NCI-H2029 (cell line): ENCODE measurements around the gene TMC1.
A peak's percentile ranks its signal among the peaks of the same experiment; 100 is the strongest.
"Not testable (repeated sequence)": the region's sequence is repeated elsewhere in the genome, so short reads cannot be mapped to it uniquely, and the experiment has no call there.

Experiments
- DNase-seq: peaks from one replicate; lab custom pipeline; 2025; lab: John Stamatoyannopoulos, UW

Gene TMC1

DNA sequence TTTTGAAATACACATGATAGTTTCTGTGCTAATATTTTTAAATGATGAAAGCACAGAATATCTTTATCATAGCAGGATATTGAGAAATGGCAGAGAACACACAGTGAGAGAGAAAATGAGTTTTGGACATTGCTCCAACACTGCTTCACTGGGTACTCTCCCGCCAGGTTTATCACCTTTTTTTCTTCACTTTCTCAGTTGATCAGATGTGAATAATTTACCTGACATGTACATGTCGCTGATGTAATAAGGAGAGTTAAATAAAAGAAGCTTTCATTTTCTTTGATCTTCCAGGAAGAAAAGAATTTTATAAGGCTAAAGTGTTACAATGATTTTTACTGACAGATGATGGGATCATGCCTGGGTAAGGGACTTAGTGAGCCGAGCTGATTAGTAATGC is 297.0 kb downstream of the TMC1 start:
- no peak for DNase-seq

DNA sequence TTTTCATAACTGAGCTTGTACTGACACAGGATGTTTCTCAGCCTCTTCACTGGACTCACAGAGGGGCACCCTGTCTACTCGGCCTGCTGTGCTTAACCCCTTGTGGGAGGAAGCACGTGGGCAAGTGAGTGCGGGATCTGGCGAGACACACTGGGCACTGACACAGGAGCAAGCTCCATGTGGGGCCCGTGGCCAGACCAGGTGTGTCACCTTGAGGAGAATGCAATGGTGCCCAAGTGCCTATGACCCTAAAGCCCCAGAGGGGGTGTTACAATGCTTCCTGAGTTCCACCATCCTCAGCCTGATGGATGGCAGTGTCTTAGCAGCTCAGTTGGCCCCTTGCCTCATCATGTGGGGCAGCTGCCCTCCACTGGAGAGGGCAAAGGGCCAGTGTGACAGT is 302.6 kb downstream of the TMC1 start:
- no peak for DNase-seq

DNA sequence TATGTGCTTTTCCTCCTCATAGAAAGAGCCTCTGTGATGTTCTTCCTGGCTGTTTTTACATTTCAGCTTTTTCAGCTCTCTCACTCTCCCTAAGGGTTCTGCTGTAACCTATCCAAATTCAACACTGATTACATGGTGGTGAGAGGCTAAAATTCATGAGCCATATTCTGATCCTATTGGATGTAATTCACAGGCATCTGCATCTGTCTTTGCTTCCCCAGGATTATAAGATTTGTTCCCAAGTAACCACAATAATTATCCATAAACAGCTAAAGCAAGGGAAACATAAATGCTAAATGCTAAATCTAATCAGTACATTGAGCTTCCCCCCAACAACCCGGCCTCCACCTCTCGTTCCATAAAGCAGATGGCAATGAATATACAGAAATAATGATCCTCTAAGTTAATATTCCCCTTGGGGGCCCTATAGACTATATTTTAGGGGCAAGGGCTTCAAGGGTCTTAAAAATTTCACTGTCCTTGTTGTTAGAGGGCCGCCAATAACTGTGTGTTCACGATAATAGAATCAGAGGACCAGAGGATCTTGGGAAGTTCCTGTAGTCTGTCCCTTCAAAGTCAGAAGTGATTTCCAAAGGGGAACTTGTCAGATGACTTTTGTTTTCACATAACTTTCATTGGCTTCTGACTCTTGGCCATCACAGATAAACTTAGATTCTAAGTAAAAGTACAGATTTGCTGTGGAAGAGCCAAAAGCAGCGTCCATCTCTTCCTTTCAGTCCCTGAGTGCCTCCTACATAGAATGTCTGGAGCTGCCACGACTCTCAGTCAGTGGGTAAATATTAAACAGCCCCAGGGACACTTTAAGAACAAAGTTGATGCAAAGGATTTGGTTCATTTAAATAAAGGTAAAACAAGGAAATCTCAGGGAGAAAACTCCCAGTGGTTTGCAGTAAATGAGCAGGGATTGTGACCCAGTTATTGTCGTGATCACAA is 305.9 kb downstream of the TMC1 start:
- no peak for DNase-seq

DNA sequence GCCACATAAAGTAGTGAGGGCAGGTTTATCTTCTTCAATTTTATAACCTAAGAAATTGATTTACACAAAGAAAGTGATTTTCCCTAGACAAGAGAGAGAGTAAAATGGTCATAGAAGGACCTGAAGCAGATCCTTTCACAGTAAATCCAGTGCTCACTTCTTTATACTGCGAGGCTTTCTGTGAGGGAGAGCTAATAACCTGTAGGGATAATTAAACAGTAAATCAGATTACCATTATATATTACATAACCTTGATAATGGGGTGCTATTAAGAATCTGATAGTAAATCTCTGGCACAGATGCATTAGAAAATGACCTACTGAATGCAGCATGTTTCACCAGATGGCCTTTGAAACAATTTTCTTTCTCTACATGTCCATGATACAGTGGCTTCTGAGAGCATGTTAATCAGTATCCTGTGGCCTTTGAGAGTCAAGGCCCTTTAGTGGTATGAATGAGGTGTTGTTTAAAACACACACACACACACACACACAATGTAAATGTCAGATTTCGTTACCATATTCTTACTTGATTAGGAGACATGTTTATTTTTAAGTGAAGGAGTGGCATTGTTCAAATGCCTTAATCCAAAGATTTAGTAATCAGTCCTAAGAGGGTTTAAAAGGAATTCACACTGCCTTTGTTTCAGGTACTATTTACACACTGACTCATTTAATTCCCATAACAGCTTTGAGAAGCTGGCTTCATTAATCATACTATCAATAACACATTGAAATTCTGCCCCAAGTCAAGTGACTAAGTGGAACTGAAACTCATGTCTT is 306.7 kb downstream of the TMC1 start:
- DNase-seq: no peak

DNA sequence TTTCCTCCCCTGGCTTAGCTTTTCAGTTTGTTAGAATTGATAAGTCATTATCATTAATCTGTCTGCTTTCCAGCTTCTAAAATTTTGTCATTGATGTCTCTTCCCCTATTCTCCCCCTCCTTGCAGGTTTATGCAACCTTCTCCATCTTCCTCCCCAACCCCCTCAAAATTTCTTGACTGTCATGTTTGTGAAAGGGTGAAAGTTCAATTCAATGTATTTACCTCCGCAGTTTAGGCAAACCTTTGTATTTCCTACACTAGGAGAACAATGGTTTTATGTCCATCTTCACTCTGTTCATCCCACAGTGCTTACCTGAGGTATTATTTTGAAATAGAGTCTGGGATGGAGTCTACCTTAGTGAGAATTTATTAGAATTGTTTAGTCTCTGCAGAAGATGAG is 313.6 kb downstream of the TMC1 start:
- no peak for DNase-seq

DNA sequence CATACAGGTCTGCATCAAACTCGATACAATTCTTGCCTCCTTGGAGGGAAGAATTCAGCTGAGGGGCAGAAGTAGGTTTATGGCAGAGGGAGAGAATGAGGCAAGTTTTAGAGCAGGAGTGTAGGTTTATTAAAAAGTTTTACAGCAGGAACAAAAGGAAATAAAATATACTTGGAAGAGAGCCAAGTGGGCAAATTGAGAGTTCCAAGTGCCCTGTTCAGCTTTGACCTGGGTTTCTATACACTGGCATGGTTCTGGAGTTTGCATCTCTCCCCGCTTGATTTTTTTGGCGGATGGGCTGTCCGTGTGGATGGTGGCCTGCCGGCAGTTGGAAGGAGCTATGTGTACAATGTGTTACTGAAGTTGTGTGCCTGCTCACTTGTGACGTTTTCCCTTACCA is 315.4 kb downstream of the TMC1 start:
- DNase-seq: no peak

DNA sequence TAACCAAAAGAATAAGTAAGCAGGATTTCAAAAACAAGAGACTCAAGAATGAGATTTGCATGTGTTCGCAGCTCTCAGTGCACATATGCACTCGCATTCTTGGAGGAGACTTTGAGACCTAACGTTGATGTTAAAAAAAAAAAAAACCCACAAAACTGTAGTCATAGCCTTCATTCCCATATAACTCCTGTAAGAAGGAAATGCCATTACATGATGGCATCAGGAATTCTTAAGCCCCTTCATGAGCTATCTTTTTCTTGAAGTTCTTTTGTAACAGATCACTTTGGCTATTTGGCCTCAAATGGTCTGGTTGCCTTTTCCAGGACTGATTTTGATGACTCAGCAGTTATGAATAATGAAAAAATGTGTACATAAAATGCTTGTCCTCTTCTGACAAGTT is 317.7 kb downstream of the TMC1 start:
- no peak for DNase-seq

DNA sequence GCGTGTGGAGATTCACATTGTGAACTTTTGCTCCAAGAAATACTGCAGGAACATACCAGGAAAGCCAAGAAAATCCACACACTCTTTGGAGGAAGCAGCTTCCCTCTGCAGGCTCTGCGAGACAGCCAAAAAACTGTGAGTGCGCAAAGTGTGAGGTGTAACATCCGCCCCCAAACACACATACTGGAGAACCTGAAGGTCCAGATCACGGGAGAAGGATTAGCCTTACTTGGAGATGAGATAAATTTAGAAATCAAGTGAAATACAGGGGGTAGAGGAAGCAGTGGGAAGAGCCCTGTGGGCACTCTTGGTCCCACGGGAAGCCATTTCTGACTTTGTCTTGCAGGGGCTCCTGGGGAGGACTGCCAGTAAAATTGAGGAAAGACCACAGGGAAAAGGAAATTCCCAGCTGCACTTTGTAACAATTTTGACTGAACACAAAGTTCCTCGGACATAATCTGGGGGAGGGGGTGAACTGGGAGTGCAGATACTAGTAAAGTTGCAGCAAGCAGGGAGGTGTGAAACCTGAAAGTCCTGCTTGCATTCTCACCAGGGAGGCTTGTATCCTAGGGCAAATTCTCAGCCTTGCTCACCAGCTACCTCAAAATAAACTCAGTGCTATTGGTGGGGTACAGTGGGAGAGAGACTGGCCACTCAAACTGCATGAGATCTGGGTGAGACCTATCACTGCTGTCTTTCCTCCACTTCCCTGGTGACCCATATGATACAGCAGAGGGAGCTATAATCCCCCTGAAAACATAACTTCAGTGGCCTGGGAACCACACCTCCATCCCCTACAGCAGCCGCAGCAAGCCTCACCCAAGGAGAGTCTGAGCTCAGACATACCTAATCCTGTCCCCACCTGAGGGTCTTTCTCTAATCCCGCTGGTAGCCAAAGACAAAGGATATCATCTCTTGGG is 322.4 kb downstream of the TMC1 start:
- no peak for DNase-seq

DNA sequence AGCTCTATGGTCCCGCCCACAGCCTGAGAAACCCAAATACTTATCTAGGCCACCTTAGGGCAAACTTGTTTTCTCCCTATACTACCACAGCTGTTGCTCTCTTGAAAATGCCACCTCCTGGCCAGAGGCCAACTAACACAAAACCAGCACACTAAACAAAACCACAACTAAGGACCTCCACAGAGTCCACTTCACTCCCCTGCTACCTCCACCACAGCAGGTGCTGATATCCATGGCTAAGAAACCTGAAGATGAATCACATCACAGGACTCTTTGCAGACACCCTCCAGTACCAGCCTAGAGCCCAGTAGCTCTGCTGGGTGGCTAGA is 323.0 kb downstream of the TMC1 start:
- DNase-seq: peak; percentile 16

DNA sequence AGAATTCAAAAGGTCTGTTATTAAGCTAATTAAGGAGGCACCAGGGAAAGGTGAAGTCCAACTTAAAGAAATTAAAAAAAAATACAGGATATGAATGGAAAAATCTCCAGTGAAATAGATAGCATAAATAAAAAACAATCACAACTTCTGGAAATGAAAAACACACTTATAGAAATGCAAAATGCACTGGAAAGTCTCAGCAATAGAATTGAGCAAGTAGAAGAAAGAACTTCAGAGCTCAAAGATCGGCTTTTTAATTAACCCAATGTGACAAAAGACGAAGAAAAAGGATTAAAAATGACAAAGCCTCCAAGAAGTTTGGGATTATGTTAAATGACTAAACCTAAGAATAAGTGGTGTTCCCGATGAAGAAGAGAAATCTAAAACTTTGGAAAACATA is 323.6 kb downstream of the TMC1 start:
- DNase-seq: not testable (repeated sequence)

DNA sequence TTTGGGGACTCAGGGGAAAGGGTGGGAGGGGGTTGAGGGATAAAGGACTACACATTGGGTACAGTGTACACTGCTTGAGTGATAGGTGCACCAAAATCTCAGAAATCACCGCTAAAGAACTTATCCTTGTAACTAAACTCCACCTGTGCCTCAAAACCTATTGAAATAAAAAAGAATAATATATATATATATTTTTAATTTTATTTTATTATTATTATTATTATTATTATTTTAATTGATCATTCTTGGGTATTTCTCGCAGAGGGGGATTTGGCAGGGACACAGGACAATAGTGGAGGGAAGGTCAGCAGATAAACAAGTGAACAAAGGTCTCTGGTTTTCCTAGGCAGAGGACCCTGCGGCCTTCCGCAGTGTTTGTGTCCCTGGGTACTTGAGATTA is 328.8 kb downstream of the TMC1 start:
- not testable (repeated sequence) for DNase-seq

DNA sequence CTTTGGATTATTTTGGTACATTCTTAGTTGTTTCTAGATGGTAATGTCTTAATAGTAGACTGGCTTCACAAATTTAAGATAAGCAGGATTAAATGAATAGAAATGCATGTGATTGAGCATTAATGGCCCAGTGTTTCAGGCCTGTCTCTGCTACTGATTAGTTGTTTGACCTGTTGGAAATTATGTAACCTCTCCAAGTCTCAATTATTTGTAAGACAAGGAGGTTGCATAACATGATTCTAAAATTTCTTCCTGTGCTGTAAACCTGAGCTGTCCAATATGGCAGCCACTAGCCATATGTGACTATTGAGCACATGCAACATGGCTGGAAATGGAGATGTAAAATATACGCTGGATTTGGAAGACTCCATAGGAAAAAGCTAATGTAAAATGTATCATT is 333.9 kb downstream of the TMC1 start:
- no peak for DNase-seq

DNA sequence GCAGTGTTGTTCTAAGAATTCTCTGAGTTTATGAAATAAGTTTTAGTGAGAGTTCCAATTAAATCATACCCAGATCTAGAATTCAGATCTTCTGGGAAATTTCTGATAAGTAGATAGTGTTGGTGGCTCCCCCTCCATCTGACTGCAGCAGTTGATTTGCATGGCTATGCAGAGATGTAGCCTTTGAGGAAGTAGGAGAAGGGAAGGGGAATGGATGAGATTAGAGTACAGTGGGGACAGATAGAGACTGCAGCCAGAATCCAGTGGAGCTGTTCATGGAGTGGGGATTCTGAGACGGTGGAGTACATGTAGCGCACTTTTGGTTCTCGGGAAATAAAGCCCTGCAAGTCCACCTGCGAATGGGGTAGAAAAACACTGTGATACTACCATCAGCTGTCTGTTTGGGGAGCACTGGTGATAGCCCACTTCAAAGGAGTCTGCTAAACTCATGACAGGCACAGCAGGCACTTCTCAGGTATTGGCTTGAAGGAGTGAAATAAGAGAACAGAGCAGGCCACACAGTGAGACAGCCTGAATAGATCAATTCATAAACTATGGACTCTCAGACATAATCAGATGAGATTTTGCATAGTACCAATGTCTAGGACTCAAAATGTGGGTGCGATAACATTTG is 334.6 kb downstream of the TMC1 start:
- DNase-seq: no peak

DNA sequence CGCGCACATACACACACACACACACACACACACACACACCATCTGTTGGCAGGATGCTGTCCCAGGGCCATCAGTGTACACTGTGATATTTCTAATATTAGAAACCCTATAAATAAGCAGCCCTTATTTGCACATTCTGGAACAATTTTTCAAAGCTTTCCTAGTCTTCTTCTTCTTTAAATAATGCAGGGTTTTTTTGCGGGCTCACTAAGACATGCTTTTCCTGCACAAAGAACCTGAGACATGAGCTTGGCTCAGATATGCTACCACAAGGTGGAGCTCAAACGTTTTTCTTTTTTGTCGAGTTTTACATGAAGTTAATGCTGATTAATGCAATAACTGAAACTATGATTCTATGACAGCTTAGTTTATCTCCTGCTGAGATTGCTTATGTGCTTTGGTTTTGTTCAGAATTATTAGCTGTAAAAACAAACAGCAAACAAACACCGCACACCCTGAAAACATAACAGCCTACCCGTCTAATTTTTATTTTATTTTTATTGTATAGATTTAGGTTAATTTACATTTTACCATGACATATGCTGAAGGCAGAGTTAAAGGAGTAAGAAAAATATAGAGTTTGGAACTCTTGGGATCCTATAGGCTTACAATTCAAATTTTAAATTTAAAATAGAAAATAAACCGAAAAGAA is 335.7 kb downstream of the TMC1 start:
- DNase-seq: peak; percentile 26

DNA sequence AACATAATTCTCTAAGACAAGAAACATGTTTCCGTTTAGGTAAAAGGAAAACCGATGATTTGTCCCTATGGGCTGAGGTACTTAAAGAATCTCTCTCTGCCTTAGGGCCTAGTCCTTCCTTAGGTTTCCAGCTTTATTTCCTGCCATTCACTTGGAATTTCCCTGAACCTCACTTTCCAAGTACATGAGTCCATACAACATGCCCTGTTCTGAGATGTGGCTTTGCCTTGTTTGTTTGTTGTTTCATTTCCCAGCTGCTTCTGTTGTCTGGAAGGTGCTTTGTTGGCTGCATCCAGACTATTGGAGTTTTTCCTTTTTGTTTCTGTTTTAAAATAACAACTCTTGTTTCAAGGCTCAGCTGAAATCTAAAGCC is 336.2 kb downstream of the TMC1 start:
- DNase-seq: no peak

DNA sequence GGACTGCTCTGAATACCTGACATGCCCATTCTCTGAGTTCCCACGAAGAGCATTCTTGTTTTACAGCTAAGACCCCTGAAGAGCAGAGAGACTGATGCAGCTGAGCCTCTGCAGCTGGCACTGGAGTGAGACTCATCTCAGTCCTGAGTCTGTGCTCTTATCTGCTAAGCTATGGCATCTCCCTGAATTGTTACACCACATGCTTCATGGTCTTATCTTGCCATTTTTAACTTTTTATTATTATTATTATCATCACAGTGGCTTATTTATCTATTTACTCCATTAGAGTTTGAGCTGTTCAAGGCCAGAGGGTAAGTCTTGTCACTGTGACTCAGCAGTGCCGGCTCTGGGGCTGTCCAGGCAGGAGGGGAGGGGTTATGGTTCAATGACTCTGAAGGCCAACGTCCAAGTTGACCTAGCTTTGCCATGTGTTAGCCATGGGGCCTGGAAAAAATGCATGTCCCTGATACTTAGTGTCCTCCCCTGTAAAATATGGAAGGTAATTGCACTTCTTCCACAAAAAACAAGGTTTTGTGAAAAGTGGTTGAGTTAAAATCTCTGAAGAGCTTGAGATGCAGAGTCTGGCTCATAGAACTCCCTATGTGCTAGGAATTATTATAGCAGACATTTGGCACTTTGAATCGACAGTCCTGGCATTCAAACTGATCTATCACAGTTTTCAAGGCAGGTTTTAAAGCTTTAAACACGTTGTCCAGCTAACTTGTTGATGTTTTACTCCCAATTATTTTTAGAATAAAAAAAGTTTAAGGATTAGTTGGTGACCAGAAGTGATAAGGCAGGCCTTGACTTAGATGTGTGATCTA is 336.9 kb downstream of the TMC1 start:
- DNase-seq: no peak

DNA sequence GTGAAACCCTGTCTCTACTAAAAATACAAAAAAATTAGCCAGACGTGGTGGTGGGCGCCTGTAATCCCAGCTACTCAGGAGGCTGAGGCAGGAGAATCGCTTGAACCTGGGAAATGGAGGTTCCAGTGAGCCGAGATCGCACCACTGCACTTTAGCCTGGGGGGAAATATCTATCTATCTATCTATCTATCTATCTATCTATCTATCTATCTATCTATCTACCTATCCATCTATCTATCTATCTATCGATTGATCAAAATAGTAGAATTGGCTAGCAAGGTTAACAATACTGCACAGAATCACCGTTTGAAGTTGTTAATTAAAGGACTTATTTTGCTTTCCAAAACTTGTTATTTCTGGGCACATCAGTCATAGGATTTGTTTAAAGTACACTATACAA is 341.4 kb downstream of the TMC1 start:
- not testable (repeated sequence) for DNase-seq

DNA sequence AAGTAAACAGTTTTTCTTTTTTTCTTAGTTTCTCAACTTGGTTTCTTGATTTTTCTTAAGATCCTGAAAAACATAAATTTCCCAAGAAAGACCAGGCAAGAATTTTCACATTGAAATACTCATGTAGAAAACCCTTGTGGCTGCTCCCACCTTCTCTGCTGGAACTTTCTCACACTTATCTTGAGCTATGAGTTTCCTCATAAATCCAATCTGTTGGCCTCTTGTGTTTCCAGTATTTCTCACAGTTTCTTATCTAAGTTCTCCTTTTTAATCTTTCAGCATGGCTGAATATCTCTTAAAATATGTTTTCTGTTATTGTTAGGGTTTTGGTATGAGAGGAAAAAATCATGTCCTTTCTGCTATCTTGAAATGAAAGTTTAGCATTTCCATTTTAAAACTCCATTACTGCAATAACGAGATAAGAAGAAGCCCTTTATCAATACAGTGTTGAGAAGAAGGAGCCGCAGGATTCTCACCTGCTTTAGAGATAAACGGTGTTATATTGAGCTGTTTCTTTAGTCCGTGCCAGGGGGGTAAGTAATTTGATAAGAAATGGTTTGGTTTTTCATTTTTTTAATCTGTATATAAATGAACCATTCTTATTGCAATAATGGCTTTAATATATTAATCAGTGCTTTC is 342.2 kb downstream of the TMC1 start:
- DNase-seq: no peak

DNA sequence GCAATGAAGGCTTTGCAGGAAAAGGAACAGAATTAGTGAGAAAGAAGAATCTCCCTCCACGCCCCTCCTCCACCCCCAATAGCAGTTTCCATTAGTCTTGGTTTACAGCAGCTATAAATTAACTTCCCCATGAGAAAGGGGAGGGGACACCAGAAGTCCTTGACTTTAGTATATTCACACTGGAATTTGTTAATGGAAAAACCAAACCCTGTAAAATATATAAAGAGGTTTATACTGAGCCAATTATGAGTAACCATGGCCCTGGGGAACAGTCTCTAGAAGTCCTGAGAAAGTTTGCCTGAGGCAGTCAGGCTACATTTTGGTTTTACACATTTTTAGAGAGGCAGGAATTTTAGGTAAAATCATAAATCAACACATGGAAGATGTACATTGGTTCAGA is 342.9 kb downstream of the TMC1 start:
- DNase-seq: no peak

DNA sequence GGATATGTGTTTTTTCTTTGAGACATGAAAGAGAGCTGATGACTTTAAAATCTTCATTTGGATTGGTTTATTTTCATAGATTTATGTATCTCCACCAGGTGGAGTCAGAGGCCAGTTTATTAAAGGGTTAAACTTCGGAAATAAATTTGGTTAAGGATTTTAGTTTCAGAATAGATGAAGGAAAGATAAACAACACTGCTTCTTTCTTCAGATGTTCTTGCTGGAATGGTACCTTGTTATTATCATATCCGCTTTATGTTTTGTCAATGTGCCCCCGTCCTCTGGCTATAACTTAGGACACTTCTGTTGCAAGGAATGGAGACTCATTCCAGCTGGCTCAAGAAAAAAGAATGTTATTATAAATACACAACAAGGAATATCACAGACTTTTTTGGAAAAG is 350.3 kb downstream of the TMC1 start:
- DNase-seq: no peak
